HG03565 (cell line): Measurements from ENCODE around the gene TOMM40.
"Not testable (repeated sequence)": the region's sequence is repeated elsewhere in the genome, so short reads cannot be mapped to it uniquely, and the experiment has no call there.

Experiments
- ATAC-seq: cut with Tn5 transposase; IDR thresholded peaks from one replicate; pipeline ENCODE4 v1.9.1; 2021; ENCODE audit warnings: mild to moderate bottlenecking, moderate library complexity; ENCODE audit not compliant: unreplicated experiment

Gene TOMM40

DNA sequence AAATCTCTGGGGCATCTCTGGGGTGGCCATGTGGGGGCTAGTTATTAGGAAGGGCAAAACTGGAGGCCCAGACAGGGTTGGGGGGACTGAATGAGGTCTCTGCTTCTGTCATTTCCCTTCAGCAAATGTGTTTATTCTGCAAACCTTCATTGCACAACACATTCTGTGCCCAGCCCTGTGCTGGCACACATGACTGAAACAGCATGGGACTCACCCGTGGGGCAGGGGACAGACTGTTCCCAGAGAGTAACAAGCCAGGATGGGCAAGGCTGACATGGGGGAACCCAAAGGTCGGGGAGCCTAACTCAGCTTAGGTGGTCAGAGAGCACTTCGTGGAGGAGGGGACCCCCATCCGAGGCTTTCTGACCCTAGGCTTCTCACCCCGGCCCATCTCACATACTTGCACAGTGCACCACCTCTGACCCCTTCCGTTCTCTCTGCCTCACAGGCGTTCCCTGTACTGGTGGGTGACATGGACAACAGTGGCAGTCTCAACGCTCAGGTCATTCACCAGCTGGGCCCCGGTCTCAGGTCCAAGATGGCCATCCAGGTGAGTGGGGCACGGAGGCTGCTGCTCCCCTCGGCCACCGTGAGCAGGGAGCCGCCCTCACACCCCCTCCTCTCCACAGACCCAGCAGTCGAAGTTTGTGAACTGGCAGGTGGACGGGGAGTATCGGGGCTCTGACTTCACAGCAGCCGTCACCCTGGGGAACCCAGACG lies 2.4 kb downstream of the TOMM40 start:
- no peak for ATAC-seq

DNA sequence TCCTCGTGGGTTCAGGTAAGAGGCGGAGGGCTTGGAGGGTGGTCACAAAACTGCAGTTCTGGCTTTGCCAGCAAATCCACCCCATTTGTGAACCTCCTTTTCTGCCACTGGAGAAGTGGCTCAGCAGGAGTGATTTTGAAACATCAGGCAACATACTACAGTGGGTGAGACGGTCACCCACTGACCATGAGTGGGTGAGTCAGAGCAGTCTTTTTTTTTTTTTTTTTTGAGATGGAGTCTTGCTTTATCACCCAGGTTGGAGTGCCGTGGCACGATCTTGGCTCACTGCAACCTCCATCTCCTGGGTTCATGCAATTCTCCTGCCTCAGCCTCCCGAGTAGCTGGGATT lies 3.0 kb downstream of the TOMM40 start:
- no peak for ATAC-seq

DNA sequence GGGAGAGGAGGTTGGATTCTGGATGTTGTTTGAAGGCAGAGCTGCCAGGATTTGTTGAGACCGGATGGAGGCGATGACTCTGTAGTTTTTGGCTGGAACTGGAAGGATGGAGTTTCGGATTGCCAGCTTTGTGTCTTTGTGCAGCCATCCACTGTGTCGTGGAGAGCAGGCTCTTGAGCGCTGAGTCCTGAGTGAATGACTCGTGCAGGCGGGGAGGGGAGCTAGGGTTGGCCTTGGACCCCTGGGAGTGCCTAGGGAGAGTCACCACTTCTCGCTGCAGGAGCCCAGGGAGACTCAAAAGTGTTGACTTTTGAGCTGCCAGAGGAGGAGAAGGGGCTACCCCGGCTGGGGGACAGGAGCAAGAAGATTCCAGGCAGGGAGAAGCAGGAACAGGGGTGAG lies 3.9 kb downstream of the TOMM40 start:
- no peak for ATAC-seq

DNA sequence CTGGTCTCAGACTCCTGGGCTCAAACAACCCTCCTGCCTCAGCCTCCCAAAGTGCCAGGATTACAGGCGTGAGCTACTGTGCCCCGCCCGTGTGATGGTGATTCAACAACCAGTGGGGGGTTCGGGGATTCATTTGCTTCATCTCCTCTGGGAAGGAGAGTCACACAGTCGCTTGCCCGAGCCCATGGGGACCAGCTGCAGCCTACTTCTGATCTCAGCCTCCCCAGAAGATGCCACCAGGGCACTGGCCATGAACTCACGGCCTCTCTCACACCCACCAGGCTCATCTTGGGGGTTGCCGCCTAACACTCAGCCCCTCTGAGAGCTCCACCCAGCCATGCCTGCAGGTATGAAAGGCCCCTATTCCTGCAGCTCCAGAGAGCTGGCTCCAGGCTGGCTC lies 6.8 kb downstream of the TOMM40 start:
- no peak for ATAC-seq

DNA sequence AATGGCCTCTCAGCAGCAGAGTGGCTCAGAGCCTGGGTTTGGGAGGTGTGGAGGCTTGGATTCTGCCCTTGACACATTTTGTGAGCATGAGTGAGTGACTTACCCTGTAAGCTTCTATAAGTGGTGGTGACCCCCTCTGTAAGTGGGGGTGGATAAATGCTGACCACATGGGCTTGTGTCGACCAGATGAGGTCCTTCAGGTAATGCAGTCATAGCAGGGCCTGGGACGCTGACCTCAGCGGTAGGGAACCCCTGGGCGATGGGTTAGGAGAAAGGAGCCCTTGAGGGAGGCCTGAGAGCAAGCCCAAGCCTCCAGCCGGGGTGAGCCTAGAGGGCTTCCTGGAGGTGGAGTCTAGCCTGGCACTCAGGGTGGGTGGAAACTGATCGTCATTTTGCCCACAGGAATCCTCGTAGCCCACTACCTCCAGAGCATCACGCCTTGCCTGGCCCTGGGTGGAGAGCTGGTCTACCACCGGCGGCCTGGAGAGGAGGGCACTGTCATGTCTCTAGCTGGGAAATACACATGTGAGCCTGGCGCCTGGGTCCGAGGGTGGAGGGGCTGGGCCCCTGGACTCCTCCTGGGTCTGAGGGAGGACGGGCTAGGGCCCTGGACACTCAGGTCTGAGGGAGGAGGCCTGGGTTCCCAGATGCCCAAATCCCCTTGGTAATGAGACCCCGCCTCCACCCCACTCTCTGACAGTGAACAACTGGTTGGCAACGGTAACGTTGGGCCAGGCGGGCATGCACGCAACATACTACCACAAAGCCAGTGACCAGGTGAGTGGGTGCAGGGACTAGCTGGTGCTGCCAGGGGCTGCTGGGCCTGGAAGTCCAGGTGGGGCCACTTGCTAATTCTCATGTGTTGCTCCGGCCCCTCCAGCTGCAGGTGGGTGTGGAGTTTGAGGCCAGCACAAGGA lies 9.5 kb downstream of the TOMM40 start:
- no peak for ATAC-seq

DNA sequence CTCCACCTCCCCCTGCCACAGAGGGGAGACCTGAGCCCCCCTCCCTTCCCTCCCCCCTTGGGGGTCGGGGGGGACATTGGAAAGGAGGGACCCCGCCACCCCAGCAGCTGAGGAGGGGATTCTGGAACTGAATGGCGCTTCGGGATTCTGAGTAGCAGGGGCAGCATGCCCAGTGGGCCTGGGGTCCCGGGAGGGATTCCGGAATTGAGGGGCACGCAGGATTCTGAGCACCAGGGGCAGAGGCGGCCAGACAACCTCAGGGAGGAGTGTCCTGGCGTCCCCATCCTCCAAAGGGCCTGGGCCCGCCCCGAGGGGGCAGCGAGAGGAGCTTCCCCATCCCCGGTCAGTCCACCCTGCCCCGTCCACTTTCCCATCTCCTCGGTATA lies 12.2 kb downstream of the TOMM40 start:
- no peak for ATAC-seq

DNA sequence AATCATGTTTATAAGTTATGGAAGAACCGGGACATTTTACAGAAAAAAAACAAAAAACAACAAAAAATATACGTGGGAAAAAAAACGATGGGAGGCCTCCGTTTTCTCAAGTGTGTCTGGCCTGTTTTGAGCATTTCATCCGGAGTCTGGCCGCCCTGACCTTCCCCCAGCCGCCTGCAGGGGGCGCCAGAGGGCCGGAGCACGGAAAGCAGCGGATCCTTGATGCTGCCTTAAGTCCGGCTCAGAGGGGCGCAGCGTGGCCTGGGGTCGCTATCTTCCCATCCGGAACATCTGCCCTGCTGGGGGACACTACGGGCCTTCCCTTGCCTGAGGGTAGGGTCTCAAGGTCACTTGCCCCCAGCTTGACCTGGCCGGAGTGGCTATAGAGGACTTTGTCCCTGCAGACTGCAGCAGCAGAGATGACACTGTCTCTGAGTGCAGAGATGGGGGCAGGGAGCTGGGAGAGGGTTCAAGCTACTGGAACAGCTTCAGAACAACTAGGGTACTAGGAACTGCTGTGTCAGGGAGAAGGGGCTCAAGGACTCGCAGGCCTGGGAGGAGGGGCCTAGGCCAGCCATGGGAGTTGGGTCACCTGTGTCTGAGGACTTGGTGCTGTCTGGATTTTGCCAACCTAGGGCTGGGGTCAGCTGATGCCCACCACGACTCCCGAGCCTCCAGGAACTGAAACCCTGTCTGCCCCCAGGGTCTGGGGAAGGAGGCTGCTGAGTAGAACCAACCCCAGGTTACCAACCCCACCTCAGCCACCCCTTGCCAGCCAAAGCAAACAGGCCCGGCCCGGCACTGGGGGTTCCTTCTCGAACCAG lies 12.8 kb downstream of the TOMM40 start:
- no peak for ATAC-seq

DNA sequence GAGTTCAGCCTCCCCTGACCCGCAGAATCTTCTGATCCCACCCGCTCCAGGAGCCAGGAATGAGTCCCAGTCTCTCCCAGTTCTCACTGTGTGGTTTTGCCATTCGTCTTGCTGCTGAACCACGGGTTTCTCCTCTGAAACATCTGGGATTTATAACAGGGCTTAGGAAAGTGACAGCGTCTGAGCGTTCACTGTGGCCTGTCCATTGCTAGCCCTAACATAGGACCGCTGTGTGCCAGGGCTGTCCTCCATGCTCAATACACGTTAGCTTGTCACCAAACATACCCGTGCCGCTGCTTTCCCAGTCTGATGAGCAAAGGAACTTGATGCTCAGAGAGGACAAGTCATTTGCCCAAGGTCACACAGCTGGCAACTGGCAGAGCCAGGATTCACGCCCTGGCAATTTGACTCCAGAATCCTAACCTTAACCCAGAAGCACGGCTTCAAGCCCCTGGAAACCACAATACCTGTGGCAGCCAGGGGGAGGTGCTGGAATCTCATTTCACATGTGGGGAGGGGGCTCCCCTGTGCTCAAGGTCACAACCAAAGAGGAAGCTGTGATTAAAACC lies 13.5 kb downstream of the TOMM40 start:
- ATAC-seq: no peak

DNA sequence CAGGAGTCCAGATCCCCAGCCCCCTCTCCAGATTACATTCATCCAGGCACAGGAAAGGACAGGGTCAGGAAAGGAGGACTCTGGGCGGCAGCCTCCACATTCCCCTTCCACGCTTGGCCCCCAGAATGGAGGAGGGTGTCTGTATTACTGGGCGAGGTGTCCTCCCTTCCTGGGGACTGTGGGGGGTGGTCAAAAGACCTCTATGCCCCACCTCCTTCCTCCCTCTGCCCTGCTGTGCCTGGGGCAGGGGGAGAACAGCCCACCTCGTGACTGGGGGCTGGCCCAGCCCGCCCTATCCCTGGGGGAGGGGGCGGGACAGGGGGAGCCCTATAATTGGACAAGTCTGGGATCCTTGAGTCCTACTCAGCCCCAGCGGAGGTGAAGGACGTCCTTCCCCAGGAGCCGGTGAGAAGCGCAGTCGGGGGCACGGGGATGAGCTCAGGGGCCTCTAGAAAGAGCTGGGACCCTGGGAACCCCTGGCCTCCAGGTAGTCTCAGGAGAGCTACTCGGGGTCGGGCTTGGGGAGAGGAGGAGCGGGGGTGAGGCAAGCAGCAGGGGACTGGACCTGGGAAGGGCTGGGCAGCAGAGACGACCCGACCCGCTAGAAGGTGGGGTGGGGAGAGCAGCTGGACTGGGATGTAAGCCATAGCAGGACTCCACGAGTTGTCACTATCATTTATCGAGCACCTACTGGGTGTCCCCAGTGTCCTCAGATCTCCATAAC lies 14.5 kb downstream of the TOMM40 start, which contains the start of gene APOE:
TSS of gene APOE (plus strand) at position 360 of the 724 bp plus-strand sequence. CDS start 829 bp downstream, outside the sequence.
- no peak for ATAC-seq

DNA sequence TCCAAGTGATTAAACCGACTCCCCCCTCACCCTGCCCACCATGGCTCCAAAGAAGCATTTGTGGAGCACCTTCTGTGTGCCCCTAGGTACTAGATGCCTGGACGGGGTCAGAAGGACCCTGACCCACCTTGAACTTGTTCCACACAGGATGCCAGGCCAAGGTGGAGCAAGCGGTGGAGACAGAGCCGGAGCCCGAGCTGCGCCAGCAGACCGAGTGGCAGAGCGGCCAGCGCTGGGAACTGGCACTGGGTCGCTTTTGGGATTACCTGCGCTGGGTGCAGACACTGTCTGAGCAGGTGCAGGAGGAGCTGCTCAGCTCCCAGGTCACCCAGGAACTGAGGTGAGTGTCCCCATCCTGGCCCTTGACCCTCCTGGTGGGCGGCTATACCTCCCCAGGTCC lies 16.6 kb downstream of the TOMM40 start:
- ATAC-seq: no peak

DNA sequence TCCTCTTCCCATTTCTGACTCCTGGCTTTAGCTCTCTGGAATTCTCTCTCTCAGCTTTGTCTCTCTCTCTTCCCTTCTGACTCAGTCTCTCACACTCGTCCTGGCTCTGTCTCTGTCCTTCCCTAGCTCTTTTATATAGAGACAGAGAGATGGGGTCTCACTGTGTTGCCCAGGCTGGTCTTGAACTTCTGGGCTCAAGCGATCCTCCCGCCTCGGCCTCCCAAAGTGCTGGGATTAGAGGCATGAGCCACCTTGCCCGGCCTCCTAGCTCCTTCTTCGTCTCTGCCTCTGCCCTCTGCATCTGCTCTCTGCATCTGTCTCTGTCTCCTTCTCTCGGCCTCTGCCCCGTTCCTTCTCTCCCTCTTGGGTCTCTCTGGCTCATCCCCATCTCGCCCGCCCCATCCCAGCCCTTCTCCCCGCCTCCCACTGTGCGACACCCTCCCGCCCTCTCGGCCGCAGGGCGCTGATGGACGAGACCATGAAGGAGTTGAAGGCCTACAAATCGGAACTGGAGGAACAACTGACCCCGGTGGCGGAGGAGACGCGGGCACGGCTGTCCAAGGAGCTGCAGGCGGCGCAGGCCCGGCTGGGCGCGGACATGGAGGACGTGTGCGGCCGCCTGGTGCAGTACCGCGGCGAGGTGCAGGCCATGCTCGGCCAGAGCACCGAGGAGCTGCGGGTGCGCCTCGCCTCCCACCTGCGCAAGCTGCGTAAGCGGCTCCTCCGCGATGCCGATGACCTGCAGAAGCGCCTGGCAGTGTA lies 17.2 kb downstream of the TOMM40 start:
- ATAC-seq: no peak

DNA sequence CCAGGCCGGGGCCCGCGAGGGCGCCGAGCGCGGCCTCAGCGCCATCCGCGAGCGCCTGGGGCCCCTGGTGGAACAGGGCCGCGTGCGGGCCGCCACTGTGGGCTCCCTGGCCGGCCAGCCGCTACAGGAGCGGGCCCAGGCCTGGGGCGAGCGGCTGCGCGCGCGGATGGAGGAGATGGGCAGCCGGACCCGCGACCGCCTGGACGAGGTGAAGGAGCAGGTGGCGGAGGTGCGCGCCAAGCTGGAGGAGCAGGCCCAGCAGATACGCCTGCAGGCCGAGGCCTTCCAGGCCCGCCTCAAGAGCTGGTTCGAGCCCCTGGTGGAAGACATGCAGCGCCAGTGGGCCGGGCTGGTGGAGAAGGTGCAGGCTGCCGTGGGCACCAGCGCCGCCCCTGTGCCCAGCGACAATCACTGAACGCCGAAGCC lies 17.8 kb downstream of the TOMM40 start:
- ATAC-seq: no peak

DNA sequence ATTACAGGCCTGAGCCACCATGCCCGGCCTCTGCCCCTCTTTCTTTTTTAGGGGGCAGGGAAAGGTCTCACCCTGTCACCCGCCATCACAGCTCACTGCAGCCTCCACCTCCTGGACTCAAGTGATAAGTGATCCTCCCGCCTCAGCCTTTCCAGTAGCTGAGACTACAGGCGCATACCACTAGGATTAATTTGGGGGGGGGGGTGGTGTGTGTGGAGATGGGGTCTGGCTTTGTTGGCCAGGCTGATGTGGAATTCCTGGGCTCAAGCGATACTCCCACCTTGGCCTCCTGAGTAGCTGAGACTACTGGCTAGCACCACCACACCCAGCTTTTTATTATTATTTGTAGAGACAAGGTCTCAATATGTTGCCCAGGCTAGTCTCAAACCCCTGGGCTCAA lies 18.7 kb downstream of the TOMM40 start:
- ATAC-seq: no peak

DNA sequence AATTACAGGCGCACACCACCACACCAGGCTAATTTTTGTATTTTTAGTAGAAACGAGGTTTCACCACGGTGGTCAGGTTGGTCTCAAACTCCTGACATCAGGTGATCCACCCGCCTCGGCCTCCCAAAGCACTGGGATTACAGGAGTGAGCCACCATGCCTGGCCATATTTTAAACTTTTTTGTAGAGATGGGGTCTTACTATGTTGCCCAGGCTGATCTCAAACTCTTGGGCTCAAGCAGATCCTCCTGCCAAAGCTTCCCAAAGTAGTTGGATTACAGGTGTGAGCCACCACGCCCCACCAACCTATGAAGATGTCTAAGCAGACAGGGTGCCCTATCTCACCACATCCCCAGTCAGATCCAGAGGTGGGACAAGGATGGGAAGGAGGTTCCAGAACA lies 20.8 kb downstream of the TOMM40 start:
- not testable (repeated sequence) for ATAC-seq

DNA sequence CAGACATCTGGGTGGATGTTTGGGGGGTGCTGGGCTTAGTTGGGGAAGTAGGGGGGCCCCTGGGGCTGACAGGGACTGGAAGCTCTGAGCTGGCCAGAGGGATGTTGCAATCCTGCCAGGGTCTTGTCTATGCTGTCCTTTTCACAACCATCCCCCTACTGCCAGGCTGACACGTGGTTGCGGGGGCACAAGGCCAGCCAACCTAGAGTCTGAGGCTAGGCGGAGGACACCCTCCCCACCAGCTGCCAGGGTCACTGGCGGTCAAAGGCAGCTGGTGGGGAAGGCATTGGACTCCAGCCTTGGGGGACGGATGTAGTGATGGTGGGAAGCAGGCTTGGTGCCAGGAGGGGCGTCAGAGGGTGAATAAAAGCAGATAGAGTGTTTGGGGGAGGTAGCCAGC lies 21.8 kb downstream of the TOMM40 start:
- no peak for ATAC-seq

DNA sequence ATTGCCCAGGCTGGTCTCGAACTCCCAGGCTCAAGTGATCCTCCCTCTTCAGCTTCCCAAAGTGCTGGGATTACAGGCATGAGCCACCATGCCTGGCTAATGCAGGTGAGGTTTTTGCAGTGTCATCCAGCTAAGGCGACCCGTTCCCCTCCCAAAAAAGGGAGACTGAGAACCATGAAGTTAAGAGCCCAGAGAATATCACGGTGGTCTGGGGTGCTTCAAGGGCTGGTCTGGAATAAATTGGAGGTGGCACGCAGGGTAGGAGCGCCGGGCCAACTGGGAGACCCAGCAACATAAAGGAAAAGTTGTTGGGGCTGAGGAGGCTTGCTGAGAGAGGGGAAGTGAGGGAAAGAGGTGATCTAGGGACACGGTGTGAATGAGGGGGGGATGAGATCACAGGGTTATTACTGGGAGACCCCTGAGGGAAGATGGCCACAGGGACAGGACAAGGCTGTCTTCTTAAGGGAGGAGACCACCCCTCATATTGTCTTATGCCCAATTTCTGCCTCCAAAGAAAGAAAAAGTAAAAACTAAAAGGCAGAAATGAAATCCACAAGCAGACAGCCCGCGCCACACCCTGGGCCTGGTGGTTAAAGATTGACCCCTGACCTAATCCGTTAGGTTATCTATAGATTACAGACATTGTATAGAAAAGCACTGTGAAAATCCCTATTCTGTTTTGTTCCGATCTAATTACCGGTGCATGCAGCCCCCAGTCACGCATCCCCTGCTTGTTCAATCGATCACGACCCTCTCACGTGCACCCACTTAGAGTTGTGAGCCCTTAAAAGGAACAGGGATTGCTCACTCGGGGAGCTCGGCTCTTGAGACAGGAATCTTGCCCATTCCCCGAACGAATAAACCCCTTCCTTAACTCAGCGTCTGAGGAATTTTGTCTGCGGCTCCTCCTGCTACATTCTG lies 22.7 kb downstream of the TOMM40 start:
- not testable (repeated sequence) for ATAC-seq

DNA sequence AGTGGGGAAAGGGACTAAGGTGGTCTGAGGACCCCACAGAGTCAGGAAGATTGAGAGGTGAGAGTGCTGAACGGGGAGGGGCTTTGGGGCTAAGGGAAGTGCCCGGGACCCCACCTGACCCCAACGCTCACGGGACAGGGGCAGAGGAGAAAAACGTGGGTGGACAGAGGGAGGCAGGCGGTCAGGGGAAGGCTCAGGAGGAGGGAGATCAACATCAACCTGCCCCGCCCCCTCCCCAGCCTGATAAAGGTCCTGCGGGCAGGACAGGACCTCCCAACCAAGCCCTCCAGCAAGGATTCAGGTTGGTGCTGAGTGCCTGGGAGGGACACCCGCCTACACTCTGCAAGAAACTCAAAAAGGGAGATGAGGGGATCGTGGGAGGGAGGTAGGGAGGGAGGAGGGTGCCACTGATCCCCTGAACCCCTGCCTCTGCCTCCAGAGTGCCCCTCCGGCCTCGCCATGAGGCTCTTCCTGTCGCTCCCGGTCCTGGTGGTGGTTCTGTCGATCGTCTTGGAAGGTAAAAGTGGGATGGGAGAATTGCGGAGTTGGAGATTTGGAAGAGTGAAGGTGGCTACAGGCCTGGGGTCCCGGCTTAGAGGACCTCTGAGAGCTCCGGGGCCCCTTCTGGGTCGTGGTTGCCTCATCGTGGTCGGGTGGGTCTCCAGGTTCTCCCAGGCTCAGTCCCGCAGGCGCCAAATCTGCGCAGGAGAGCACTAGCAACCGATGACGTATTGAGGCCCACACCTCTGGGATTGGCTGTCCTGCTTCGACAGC lies 23.6 kb downstream of the TOMM40 start, which contains the start of gene APOC1:
TSS of gene APOC1 (plus strand) at position 176 of the 774 bp plus-strand sequence. CDS start at position 460, 284 bp downstream.
- ATAC-seq: peak; percentile 76
